Aorta (tissue), 5 donors: ENCODE data around the gene CFAP141. TPM values are rescaled to one million over a fixed set of nuclear protein-coding genes. Genes with fewer than 3 reads are reported as not detected.
"Not testable (repeated sequence)": the region's sequence is repeated elsewhere in the genome, so short reads cannot be mapped to it uniquely, and the experiment has no call there.

ENCODE experiments used
- ATAC-seq: fragments of 200-7000 bp; cut with Tn5 transposase; one replicate; pipeline ENCODE4 v1.9.1; 2022; ENCODE audit warnings: moderate library complexity; ENCODE audit not compliant: low FRiP score
- DNase-seq, 2 donors: peaks; one replicate each; pipeline ENCODE4 v3.0.0-alpha.2; 2020
- H3K27ac ChIP-seq, 2 donors: one replicate each; pipeline ENCODE4 v1.5.1; 2013; ENCODE audit warnings: low read length in 2 of 2, mild to moderate bottlenecking in 2 of 2, moderate library complexity in 2 of 2, control low read depth in 1 of 2, inconsistent platforms in 1 of 2, low read depth in 1 of 2
- H3K27me3 ChIP-seq, 2 donors: one replicate each; pipeline ENCODE4 v1.6.1; 2013; ENCODE audit warnings: control low read depth in 1 of 2, low read length in 1 of 2, mild to moderate bottlenecking in 1 of 2, moderate library complexity in 1 of 2; ENCODE audit not compliant: insufficient read depth in 2 of 2, control insufficient read depth in 1 of 2
- H3K36me3 ChIP-seq, 2 donors: one replicate each; pipeline ENCODE4 v1.6.1; 2013; ENCODE audit warnings: control low read depth in 1 of 2, low read length in 1 of 2, mild to moderate bottlenecking in 1 of 2; ENCODE audit not compliant: insufficient read depth in 2 of 2, control insufficient read depth in 1 of 2
- H3K4me1 ChIP-seq, 2 donors: one replicate each; pipeline ENCODE4 v1.6.1; 2013; ENCODE audit warnings: low read length in 2 of 2, control low read depth in 1 of 2, mild to moderate bottlenecking in 1 of 2, moderate library complexity in 1 of 2; ENCODE audit not compliant: insufficient read depth in 2 of 2, control insufficient read depth in 1 of 2
- H3K4me3 ChIP-seq, 2 donors: one replicate each; pipeline ENCODE4 v1.5.1; 2013; ENCODE audit warnings: low read length in 2 of 2, control low read depth in 1 of 2, mild to moderate bottlenecking in 1 of 2
- H3K9me3 ChIP-seq: one replicate; pipeline ENCODE4 v1.6.1; 2013; ENCODE audit warnings: mild to moderate bottlenecking, low read length; ENCODE audit not compliant: control insufficient read depth
- WGBS, 2 donors: extraction: QIAGEN DNeasy Blood & Tissue Kit; methylation state at CpG; one replicate each; pipeline ENCODE4 v1.1.7; 2013; 5-methylcytosine and 5-hydroxymethylcytosine counted together
- intact Hi-C, 2 donors: fragments of 100-400 bp; cut with DNase I; formaldehyde crosslinking; loops; one replicate each; pipeline versions ENCODE4 v1.14.2 to v1.15.0; 2022
- polyA plus RNA-seq, 2 donors: library from polyadenylated mRNA; stranded (reverse); fragments of 200-250 nt; gene quantifications; one replicate each; pipeline ENCODE4 v1.2.3, GENCODE V29; 2013
- total RNA-seq, 2 donors: library from RNA; stranded (reverse); fragmentation: NEBNext Ultra II Directional; extraction: Animal tissue kit (Norgen Biotek cat#: 25700); gene quantifications; one replicate each; pipeline ENCODE4 v1.2.1, GENCODE V29; 2021
- donor health status: healthy with polysubstance abuse.
- donor health status: Bipolar disorder and iron deficiency.
- donor health status: DM: no; HTN: no; CAD: no.
- donor health status: DM: no; HTN: no; CAD: no.
- donor health status: DM: yes; HTN: yes; CAD: no.

The CFAP141 gene
- total and polyA plus RNA-seq, 4 donors, result not detected

- H3K27ac ChIP-seq, H3K27me3 ChIP-seq, intact Hi-C loops, H3K9me3 ChIP-seq, DNase-seq, H3K4me1 ChIP-seq, H3K36me3 ChIP-seq, ATAC-seq, H3K4me3 ChIP-seq: not testable (repeated sequence)
- 93 to 99% methylated on average over 3 of the region's 3 CpGs for WGBS, 2 donors
Measured at GRCh38 chr1:154231112-154231511, 25.0 kb upstream of the CFAP141 start.

GRCh38 chr1:154225370-154225769 is 19.2 kb upstream of the CFAP141 start:
- ATAC-seq, result no peak
- Histone ChIP-seq H3K27me3 (no peaks in the 10 kb centered on the region), H3K9me3 (no peaks in the 10 kb centered on the region), H3K4me3 (no peak overlapping the region), H3K4me1 (no peaks in the 10 kb centered on the region), H3K27ac (no peak overlapping the region), H3K36me3 (peaks cover 0 to 5% of the 10 kb centered on the region in 2 donors)
- WGBS, 2 donors, result 84 to 95% methylated on average over 2 of the region's 2 CpGs
- intact Hi-C loops, result loop anchor here in 1 of 2 donors (5.0 kb wide), 1 partner anchor 37 kb away; no protein-coding TSS in a partner anchor
- DNase-seq, result no peak

- Histone ChIP-seq H3K27ac (no peak overlapping the region), H3K36me3 (peaks cover 0 to 5% of the 10 kb centered on the region in 2 donors), H3K4me3 (no peak overlapping the region), H3K4me1 (no peaks in the 10 kb centered on the region), H3K27me3 (no peaks in the 10 kb centered on the region), H3K9me3 (no peaks in the 10 kb centered on the region)
- DNase-seq (no peak), ATAC-seq (no peak)
- intact Hi-C loops, result loop anchor here in 1 of 2 donors (5.0 kb wide), 1 partner anchor 41 kb away; no protein-coding TSS in a partner anchor
- 26 to 33% methylated on average over 2 of the region's 2 CpGs for WGBS, 2 donors
Measured at GRCh38 chr1:154223621-154224020, 17.5 kb upstream of the CFAP141 start.

GRCh38 chr1:154222918-154223317 is 16.8 kb upstream of the CFAP141 start:
- intact Hi-C loops, result loop anchor here in 1 of 2 donors (5.0 kb wide), 1 partner anchor 41 kb away; no protein-coding TSS in a partner anchor
- Histone ChIP-seq H3K9me3 (no peaks in the 10 kb centered on the region), H3K4me3 (no peak overlapping the region), H3K27ac (no peak overlapping the region), H3K4me1 (peaks cover 0 to 2% of the 10 kb centered on the region in 2 donors), H3K27me3 (no peaks in the 10 kb centered on the region), H3K36me3 (peaks cover 0 to 2% of the 10 kb centered on the region in 2 donors)
- 75 to 82% methylated on average over 1 of the region's 1 CpG for WGBS, 2 donors
- ATAC-seq, result no peak
- no peak for DNase-seq

- Histone ChIP-seq H3K9me3 (no peaks in the 10 kb centered on the region), H3K27me3 (no peaks in the 10 kb centered on the region), H3K27ac (no peak overlapping the region), H3K4me1 (peaks cover 0 to 2% of the 10 kb centered on the region in 2 donors), H3K4me3 (no peak overlapping the region), H3K36me3 (peaks cover 0 to 2% of the 10 kb centered on the region in 2 donors)
- intact Hi-C loops, result loop anchor here in 1 of 2 donors (5.0 kb wide), 1 partner anchor 40 kb away; no protein-coding TSS in a partner anchor
- 97 to 99% methylated on average over 1 of the region's 1 CpG for whole genome bisulfite sequencing, 2 donors
- ATAC-seq (no peak), DNase-seq (no peak)
Measured at GRCh38 chr1:154222518-154222917, 16.4 kb upstream of the CFAP141 start.

GRCh38 chr1:154221278-154222001 is 15.3 kb upstream of the CFAP141 start:
- Histone ChIP-seq H3K9me3 (no peaks in the 10 kb centered on the region), H3K36me3 (peaks cover 0 to 2% of the 10 kb centered on the region in 2 donors), H3K27me3 (no peaks in the 10 kb centered on the region), H3K27ac (peak overlapping the region; percentile 58 to 72), H3K4me3 (peak overlapping the region; percentile 45 to 89), H3K4me1 (peaks cover 0 to 2% of the 10 kb centered on the region in 2 donors)
- ATAC-seq (peak; percentile 77), DNase-seq (peak; percentile 76 to 89)
- 0% methylated on average over 28 of the region's 28 CpGs for WGBS, 2 donors
- intact Hi-C loops, result loop anchor here (2.0 to 5.0 kb wide), 3 partner anchors 39 to 51 kb away; partner anchors contain the start of gene HAX1 (in 1 of the 2)

GRCh38 chr1:154220970-154221277 is 14.8 kb upstream of the CFAP141 start:
- Histone ChIP-seq H3K27ac (peak overlapping the region; percentile 58 to 76), H3K9me3 (no peaks in the 10 kb centered on the region), H3K27me3 (no peaks in the 10 kb centered on the region), H3K4me3 (peak overlapping the region; percentile 45 to 89), H3K36me3 (peaks cover 0 to under 1% of the 10 kb centered on the region in 2 donors), H3K4me1 (peaks cover 0 to 2% of the 10 kb centered on the region in 2 donors)
- whole genome bisulfite sequencing, 2 donors, result 0 to 2% methylated on average over 20 to 33 of the region's 33 CpGs
- ATAC-seq (no peak), DNase-seq (no peak)
- intact Hi-C loops, result loop anchor here (2.0 to 5.0 kb wide), 3 partner anchors 38 to 52 kb away; partner anchors contain the start of gene HAX1 (in 1 of the 2)

- intact Hi-C loops, result loop anchor here (2.0 to 5.0 kb wide), 3 partner anchors 38 to 52 kb away; partner anchors contain the start of gene HAX1 (in 1 of the 2)
- peak within 1 kb of the TSS; percentile 70 to 89 for H3K4me3 ChIP-seq
- peak within 1 kb of the TSS; percentile 58 to 98 for H3K27ac ChIP-seq
- no peaks in the 10 kb centered on the region for H3K27me3 ChIP-seq
- ATAC-seq (peak; percentile 98), DNase-seq (peak; percentile 100)
- H3K9me3 ChIP-seq, result no peaks in the 10 kb centered on the region
- H3K36me3 ChIP-seq, result no peaks in the 10 kb centered on the region
- peaks cover 0 to 2% of the 10 kb centered on the region in 2 donors for H3K4me1 ChIP-seq
- 0% methylated on average over 62 to 73 of the region's 73 CpGs for WGBS, 2 donors
Measured at GRCh38 chr1:154220071-154220969, 14.2 kb upstream of the CFAP141 start, which contains the start of gene UBAP2L. Gene UBAP2L (plus strand): TSS chr1:154220955. CDS start chr1:154225124, 4,169 bp downstream.
